WTC11 (cell line): ENCODE data around the gene COL2A1. TPM values are rescaled to one million over a fixed set of nuclear protein-coding genes. Genes with fewer than 3 reads are reported as not detected.
A peak's percentile ranks its signal among the peaks of the same experiment; 100 is the strongest.

Source experiments
- ATAC-seq: fragments of 200-7000 bp; cut with Tn5 transposase; 2 replicates; pipeline ENCODE4 v1.10.0; 2021; ENCODE audit warnings: mild to moderate bottlenecking, moderate library complexity
- CTCF ChIA-PET: fragments of 300-600 bp; sonication (Branson Sonifier 250); formaldehyde crosslinking; loops from one replicate; lab custom pipeline; 2021; ENCODE audit warnings: antibody characterized with exemption; lab: Charles Lee
- POLR2A ChIA-PET: fragments of 350-600 bp; sonication (Branson Sonifier 250); formaldehyde crosslinking; loops from one replicate; lab custom pipeline; 2021; ENCODE audit warnings: antibody characterized with exemption; lab: Charles Lee
- DNase-seq: peaks from one replicate; pipeline ENCODE4 v3.0.0; 2021; ENCODE audit warnings: low spot score
- H3K27ac Mint-ChIP-seq: 2 replicates; pipeline ENCODE4 v1.8.0; 2021; ENCODE audit warnings: mixed read lengths
- H3K27me3 Mint-ChIP-seq: 2 replicates; pipeline ENCODE4 v1.8.0; 2021; ENCODE audit warnings: low read depth, mild to moderate bottlenecking, moderate library complexity, mixed read lengths
- H3K36me3 Mint-ChIP-seq: 2 replicates; pipeline ENCODE4 v1.8.0; 2021; ENCODE audit warnings: mixed read lengths
- H3K4me1 Mint-ChIP-seq: 2 replicates; pipeline ENCODE4 v1.8.0; 2022; ENCODE audit warnings: mixed read lengths
- H3K4me3 Mint-ChIP-seq: 2 replicates; pipeline ENCODE4 v1.8.0; 2021; ENCODE audit warnings: mild to moderate bottlenecking, moderate library complexity, mixed read lengths
- H3K9me3 Mint-ChIP-seq: 2 replicates; pipeline ENCODE4 v1.8.0; 2021; ENCODE audit warnings: mixed read lengths
- AFF4 ChIP-seq: sonication (generic); formaldehyde crosslinking; IDR thresholded peaks from 2 replicates; pipeline ENCODE4 v1.8.1; 2023; ENCODE audit warnings: mild to moderate bottlenecking, missing genetic modification reagents, borderline replicate concordance
- EMX1 ChIP-seq: fragments of 250-450 bp; sonication (Bioruptor Pico); IDR thresholded peaks from 2 replicates; pipeline ENCODE4 v1.8.0; 2021; ENCODE audit warnings: mild to moderate bottlenecking
- HMGXB4 ChIP-seq: sonication (generic); formaldehyde crosslinking; IDR thresholded peaks from 2 replicates; pipeline ENCODE4 v1.8.1; 2023; ENCODE audit warnings: mild to moderate bottlenecking, moderate library complexity, missing genetic modification reagents
- NR1H2 ChIP-seq: sonication (generic); formaldehyde crosslinking; IDR thresholded peaks from 2 replicates; pipeline ENCODE4 v1.9.0; 2021; ENCODE audit warnings: mild to moderate bottlenecking, moderate library complexity, missing genetic modification reagents
- NR3C1 ChIP-seq: sonication (generic); formaldehyde crosslinking; conservative IDR thresholded peaks from 2 replicates; pipeline ENCODE4 v1.8.1; 2023; ENCODE audit warnings: low read depth, mild to moderate bottlenecking, missing genetic modification reagents
- USF1 ChIP-seq: sonication (generic); formaldehyde crosslinking; IDR thresholded peaks from 2 replicates; pipeline ENCODE4 v1.8.0; 2022; ENCODE audit warnings: mild to moderate bottlenecking, missing genetic modification reagents
- USF2 ChIP-seq: sonication (generic); formaldehyde crosslinking; IDR thresholded peaks from 2 replicates; pipeline ENCODE4 v1.8.1; 2023; ENCODE audit warnings: mild to moderate bottlenecking, missing genetic modification reagents, moderate library complexity
- total RNA-seq: library from RNA; stranded (reverse); gene quantifications from 3 replicates; pipeline ENCODE4 v1.2.3, GENCODE V29; 2021
- TF ChIP-seq, protein P1 (sequence below): fragments of 250-450 bp; sonication (Bioruptor Pico); IDR thresholded peaks from 2 replicates; pipeline ENCODE4 v1.9.0; 2021; ENCODE audit warnings: mild to moderate bottlenecking, borderline replicate concordance
- TF ChIP-seq, protein P2 (sequence below): sonication (generic); formaldehyde crosslinking; IDR thresholded peaks from 2 replicates; pipeline ENCODE4 v1.8.0; 2023; ENCODE audit warnings: mild to moderate bottlenecking, missing genetic modification reagents
- TF ChIP-seq, protein P3 (sequence below): sonication (generic); formaldehyde crosslinking; IDR thresholded peaks from 2 replicates; pipeline ENCODE4 v1.8.0; 2022; ENCODE audit warnings: mild to moderate bottlenecking, missing genetic modification reagents

Gene COL2A1
- total RNA-seq, 1 experiment from 2014 or later = 20.9 TPM

DNA sequence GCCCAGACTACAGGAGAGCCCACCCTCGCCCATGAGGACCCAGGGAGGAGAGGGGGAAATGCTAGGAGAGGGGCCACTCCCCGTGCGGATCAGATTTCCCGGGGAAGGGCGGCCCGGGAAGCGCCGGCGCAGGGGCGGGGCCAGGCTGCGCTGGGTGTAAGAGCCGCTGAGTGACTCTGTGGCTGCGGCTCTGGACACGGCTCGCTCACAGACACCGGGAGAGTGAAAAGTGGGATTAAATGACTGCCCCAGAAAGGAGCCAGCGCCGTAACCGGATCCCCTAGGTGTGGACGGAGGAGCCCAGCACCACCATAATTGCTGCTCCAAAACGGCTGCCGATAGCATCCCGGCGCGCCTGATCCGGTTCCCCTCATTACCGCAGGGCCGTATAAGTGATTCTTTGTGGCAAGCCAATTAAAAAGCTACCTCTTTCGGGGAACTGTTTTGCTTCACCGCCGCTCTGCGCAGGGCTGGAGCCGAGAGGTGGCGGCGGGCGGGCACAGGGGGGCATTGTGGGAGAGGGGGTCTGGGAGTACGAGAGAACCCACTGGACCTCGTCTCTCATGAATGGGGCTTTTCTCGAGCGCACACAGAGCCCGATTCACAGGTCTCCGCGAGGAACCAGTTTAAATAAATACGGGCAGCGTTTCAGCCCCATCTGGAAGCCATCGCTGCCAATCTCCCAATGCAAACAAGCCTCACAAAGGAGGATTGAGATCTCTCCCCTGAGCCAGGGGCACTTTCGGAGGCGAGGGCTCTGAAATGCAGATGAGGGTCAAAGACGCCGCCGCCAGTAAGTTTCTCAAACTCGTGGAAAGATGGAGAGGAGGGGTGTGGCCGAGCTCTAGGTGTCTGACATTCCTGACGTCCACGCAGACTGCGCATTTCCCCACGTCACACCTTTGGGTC lies 2.5 kb downstream of the COL2A1 start (continued):
- TF ChIP-seq, protein P1, sequence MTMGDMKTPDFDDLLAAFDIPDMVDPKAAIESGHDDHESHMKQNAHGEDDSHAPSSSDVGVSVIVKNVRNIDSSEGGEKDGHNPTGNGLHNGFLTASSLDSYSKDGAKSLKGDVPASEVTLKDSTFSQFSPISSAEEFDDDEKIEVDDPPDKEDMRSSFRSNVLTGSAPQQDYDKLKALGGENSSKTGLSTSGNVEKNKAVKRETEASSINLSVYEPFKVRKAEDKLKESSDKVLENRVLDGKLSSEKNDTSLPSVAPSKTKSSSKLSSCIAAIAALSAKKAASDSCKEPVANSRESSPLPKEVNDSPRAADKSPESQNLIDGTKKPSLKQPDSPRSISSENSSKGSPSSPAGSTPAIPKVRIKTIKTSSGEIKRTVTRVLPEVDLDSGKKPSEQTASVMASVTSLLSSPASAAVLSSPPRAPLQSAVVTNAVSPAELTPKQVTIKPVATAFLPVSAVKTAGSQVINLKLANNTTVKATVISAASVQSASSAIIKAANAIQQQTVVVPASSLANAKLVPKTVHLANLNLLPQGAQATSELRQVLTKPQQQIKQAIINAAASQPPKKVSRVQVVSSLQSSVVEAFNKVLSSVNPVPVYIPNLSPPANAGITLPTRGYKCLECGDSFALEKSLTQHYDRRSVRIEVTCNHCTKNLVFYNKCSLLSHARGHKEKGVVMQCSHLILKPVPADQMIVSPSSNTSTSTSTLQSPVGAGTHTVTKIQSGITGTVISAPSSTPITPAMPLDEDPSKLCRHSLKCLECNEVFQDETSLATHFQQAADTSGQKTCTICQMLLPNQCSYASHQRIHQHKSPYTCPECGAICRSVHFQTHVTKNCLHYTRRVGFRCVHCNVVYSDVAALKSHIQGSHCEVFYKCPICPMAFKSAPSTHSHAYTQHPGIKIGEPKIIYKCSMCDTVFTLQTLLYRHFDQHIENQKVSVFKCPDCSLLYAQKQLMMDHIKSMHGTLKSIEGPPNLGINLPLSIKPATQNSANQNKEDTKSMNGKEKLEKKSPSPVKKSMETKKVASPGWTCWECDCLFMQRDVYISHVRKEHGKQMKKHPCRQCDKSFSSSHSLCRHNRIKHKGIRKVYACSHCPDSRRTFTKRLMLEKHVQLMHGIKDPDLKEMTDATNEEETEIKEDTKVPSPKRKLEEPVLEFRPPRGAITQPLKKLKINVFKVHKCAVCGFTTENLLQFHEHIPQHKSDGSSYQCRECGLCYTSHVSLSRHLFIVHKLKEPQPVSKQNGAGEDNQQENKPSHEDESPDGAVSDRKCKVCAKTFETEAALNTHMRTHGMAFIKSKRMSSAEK (CRISPR knock-in tag) = no peak

DNA sequence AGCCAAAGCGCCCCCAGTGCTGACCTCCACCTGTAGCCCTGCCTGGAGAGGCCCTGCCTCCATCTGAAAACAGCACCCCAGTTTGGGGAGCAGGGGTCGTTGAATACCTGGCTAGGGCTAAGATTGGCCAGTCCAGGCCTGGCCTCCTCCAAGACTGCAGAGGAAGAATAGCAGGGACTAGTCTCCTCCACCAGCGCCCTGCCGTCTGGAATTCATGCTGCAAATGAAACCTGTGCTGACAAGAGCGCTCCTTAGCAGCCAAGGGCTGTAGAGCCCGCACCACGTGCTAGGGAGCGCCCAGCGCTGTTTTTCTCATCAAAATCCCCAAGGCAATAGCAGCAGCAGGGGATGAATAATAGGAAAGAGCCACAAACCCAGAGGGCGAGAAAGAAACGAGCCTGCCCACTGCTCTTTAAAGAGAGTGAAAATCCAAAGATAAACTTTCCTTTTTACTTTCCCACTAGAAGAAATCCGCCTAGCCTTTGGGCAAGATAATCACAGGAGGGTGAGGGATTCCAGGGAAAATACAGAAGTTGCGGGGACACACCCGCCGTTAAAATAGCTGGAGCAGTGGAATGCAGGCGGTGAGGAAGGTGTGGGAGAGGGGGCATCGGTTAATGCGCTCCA lies 3.3 kb downstream of the COL2A1 start:
- Mint-ChIP-seq H3K27ac (no peak overlapping the region), H3K4me3 (peak overlapping the region; percentile 81), H3K27me3 (peaks cover 100% of the 10 kb centered on the region), H3K36me3 (no peaks in the 10 kb centered on the region), H3K9me3 (no peaks in the 10 kb centered on the region), H3K4me1 (peaks cover 65% of the 10 kb centered on the region)
- no peak for TF ChIP-seq NR3C1 (CRISPR knock-in tag)
- no peak for TF ChIP-seq HMGXB4 (CRISPR knock-in tag)
- no peak for TF ChIP-seq EMX1 (CRISPR knock-in tag)
- TF ChIP-seq, protein P2, sequence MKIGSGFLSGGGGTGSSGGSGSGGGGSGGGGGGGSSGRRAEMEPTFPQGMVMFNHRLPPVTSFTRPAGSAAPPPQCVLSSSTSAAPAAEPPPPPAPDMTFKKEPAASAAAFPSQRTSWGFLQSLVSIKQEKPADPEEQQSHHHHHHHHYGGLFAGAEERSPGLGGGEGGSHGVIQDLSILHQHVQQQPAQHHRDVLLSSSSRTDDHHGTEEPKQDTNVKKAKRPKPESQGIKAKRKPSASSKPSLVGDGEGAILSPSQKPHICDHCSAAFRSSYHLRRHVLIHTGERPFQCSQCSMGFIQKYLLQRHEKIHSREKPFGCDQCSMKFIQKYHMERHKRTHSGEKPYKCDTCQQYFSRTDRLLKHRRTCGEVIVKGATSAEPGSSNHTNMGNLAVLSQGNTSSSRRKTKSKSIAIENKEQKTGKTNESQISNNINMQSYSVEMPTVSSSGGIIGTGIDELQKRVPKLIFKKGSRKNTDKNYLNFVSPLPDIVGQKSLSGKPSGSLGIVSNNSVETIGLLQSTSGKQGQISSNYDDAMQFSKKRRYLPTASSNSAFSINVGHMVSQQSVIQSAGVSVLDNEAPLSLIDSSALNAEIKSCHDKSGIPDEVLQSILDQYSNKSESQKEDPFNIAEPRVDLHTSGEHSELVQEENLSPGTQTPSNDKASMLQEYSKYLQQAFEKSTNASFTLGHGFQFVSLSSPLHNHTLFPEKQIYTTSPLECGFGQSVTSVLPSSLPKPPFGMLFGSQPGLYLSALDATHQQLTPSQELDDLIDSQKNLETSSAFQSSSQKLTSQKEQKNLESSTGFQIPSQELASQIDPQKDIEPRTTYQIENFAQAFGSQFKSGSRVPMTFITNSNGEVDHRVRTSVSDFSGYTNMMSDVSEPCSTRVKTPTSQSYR = no peak
- TF ChIP-seq NR1H2 = no peak
- TF ChIP-seq USF1 = peak; percentile 64; the same call in 1 of the 2 replicates
- TF ChIP-seq, protein P3, sequence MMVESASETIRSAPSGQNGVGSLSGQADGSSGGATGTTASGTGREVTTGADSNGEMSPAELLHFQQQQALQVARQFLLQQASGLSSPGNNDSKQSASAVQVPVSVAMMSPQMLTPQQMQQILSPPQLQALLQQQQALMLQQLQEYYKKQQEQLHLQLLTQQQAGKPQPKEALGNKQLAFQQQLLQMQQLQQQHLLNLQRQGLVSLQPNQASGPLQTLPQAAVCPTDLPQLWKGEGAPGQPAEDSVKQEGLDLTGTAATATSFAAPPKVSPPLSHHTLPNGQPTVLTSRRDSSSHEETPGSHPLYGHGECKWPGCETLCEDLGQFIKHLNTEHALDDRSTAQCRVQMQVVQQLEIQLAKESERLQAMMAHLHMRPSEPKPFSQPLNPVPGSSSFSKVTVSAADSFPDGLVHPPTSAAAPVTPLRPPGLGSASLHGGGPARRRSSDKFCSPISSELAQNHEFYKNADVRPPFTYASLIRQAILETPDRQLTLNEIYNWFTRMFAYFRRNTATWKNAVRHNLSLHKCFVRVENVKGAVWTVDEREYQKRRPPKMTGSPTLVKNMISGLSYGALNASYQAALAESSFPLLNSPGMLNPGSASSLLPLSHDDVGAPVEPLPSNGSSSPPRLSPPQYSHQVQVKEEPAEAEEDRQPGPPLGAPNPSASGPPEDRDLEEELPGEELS (CRISPR knock-in tag) = 0 out of 2 replicates have a peak, but pooled peaks have one; percentile 20
- no peak for TF ChIP-seq AFF4
- peak; percentile 47 for TF ChIP-seq USF2 (CRISPR knock-in tag)
- ChIA-PET POLR2A (interaction anchor here (0.6 kb wide), 1 partner anchor 86 kb away, joined by 3 read pairs; no protein-coding TSS in a partner anchor), CTCF (interaction anchor here (0.5 to 1.6 kb wide), 5 partner anchors 38 to 243 kb away, joined by 3 to 9 read pairs (median 3); partner anchors contain the start of genes RAPGEF3, TMEM106C and VDR)
- DNase-seq (peak; percentile 63), ATAC-seq (peak; percentile 36)
